ENCODE data around the gene PRORP.

DNA sequence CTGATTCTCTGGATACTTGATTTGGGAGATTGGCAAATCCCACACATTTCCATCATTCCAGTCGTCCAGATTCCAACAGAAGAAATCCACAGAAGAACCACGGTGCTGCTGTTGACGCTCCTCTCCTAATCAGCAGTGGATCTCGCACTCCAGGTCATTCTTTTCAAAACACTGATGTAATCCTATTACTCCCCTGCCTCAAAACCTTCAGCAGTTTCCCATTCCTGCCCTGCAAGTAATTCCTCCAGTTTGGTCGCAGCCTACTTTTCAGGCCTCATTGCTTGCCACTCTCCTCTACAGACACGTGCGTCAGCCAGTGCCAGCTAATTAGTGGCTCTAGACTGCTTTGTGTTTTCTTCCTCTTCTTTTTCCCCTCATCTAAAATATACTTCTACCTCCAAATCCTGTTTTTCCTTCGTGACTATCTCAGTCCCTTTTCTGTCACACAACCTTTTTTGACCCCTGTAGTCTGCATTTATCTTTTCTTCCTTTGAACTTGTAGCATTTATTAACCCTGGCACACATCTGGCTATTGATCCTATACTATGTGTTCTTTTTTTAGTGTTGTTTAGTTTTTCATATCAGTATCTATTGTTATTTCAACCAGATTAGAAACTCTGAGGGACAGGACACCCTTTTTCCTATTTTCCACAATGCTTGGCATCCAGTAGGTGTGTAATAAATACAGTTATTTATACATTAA is 36.8 kb downstream of the PRORP start:
- TF ChIP-seq ZNF324 (tag by site-specific recombination; IDR thresholded peaks at IDR 0.05), result no peak
- TF ChIP-seq ZNF292 (tag by site-specific recombination; IDR thresholded peaks at IDR 0.05; ENCODE audit: borderline replicate concordance, low read depth), result no peak
- TF ChIP-seq ZNF747 (tag by site-specific recombination; IDR thresholded peaks at IDR 0.05), result no peak
- no peak for TF ChIP-seq ZNF133 (tag by site-specific recombination; IDR thresholded peaks at IDR 0.05)
- no peak for TF ChIP-seq GLI2 (tag by site-specific recombination; IDR thresholded peaks at IDR 0.05; ENCODE audit: borderline replicate concordance, low read depth)
- TF ChIP-seq, protein P1, sequence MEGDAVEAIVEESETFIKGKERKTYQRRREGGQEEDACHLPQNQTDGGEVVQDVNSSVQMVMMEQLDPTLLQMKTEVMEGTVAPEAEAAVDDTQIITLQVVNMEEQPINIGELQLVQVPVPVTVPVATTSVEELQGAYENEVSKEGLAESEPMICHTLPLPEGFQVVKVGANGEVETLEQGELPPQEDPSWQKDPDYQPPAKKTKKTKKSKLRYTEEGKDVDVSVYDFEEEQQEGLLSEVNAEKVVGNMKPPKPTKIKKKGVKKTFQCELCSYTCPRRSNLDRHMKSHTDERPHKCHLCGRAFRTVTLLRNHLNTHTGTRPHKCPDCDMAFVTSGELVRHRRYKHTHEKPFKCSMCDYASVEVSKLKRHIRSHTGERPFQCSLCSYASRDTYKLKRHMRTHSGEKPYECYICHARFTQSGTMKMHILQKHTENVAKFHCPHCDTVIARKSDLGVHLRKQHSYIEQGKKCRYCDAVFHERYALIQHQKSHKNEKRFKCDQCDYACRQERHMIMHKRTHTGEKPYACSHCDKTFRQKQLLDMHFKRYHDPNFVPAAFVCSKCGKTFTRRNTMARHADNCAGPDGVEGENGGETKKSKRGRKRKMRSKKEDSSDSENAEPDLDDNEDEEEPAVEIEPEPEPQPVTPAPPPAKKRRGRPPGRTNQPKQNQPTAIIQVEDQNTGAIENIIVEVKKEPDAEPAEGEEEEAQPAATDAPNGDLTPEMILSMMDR (tag by site-specific recombination; IDR thresholded peaks at IDR 0.05), result no peak
